H1 (cell line): Measurements from ENCODE around the gene SMIM28. TPM values are rescaled to one million over a fixed set of nuclear protein-coding genes. Genes with fewer than 3 reads are reported as not detected.

Source experiments
- ATF2 ChIP-seq: IDR thresholded peaks from 2 replicates; pipeline ENCODE4 v1.6.1; 2012; ENCODE audit warnings: low read length, inconsistent platforms
- polyA plus RNA-seq, 7 experiments: library from polyadenylated mRNA; depleted of rRNA in 3 of 7; stranded (reverse) in 5 of 7; unstranded in 2 of 7; fragments of >200 nt in 5 of 7; fragments of 200-250 nt in 2 of 7; gene quantifications; 1 replicate in 5 of 7; 2 replicates in 1 of 7; 4 replicates in 1 of 7; pipeline versions ENCODE4 v1.2.1 to v1.2.3, GENCODE V29; 2011 to 2013; ENCODE audit warnings: missing spikeins in 2 of 7, mixed read lengths in 2 of 7
- total RNA-seq: library from RNA; stranded (reverse); fragmentation: NEBNext Ultra II Directional; extraction: Animal tissue kit (Norgen Biotek cat#: 25700); gene quantifications from 2 replicates; pipeline ENCODE4 v1.2.1, GENCODE V29; 2021

SMIM28 gene
- total and polyA plus RNA-seq, 2 of the 8 experiments (the other 6 are each of a cell fraction or from before 2014, with no cell fraction given) = not detected

DNA sequence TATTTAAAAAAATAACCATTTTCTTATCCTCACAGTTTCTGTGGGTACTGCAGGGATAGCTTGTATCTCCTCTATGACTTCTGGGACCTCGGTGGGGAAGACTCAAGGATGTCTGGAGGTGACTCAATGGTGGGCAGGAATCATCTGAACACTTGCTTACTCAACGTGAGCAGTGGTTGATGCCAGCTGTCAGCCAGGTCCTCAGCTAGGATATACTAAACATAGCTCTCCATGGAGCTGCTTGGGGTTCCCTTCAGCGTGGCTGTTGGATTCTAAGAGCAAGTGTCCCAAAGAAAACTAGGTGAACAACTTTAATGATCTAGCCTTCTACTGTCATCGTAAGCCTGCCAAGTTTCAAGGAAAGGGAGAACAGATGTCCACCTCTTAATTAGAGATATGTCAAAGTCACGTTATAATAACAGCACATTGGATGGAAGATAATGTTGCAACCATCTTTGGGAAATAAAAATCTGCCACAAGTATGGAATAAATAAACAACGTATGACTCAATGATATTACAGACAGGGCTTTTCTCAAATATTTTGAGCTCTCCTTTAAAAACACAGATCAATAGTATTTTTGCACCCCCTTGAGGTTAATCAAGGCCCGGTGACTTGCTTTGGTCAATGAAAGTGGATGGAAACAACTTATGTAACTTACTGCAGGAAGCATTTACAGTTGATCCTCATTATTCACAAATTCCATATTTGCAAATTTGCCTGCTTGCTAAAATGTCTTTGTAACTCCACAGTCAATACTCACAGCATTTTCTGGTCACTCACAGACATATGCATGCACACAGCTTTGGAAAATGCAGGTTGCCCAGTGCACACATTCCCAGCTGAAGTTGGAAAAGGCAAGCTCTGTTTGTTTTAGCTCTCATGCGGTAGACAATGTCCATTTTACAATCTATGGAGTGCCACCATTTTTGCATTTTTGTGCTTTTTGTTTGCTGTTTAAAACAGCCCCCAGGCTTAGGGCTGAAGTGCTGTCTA lies 19.7 kb downstream of the SMIM28 start (continued):
- no peak for TF ChIP-seq ATF2
